Prostate gland (tissue), 2 donors: Measurements from ENCODE around the gene KCNQ1. TPM values are rescaled to one million over a fixed set of nuclear protein-coding genes. Genes with fewer than 3 reads are reported as not detected.
A peak's percentile ranks its signal among the peaks of the same experiment; 100 is the strongest.

Source experiments
- DNase-seq: peaks from one replicate; pipeline ENCODE4 v3.0.0-alpha.2; 2019; ENCODE audit warnings: low spot score
- H3K27ac ChIP-seq, 2 donors: fragments of 200-600 bp; sonication (generic); 2 replicates each; pipeline ENCODE4 v1.5.1; 2017 to 2019
- H3K27me3 ChIP-seq: fragments of 200-600 bp; sonication (generic); replicated peaks from 2 replicates; pipeline ENCODE4 v1.5.1; 2019; ENCODE audit not compliant: insufficient read depth
- H3K36me3 ChIP-seq, 2 donors: fragments of 200-600 bp; sonication (generic); 1 replicate in 1 of 2; 2 replicates in 1 of 2; pipeline versions ENCODE4 v1.5.1 to v1.8.1; 2017 to 2019
- H3K4me1 ChIP-seq: fragments of 200-600 bp; sonication (generic); replicated peaks from 2 replicates; pipeline ENCODE4 v1.5.1; 2019
- H3K4me3 ChIP-seq, 2 donors: fragments of 200-600 bp; sonication (generic); 2 replicates each; pipeline ENCODE4 v1.5.1; 2017 to 2019
- H3K9me3 ChIP-seq: fragments of 200-600 bp; sonication (generic); 2 replicates; pipeline ENCODE4 v1.5.1; 2017
- POLR2A ChIP-seq: fragments of 450-650 bp; IDR thresholded peaks from one replicate; pipeline ENCODE4 v1.6.1; 2016; ENCODE audit warnings: antibody characterized with exemption, mild to moderate bottlenecking
- POLR2AphosphoS5 ChIP-seq: sonication (generic); formaldehyde crosslinking; IDR thresholded peaks from one replicate; pipeline ENCODE4 v1.6.1; 2017; ENCODE audit warnings: antibody characterized with exemption
- WGBS: methylation state at CpG from one replicate; pipeline ENCODE4 v1.1.5; 2018; 5-methylcytosine and 5-hydroxymethylcytosine counted together
- intact Hi-C: fragments of 100-400 bp; cut with DNase I; formaldehyde crosslinking; loops from one replicate; pipeline ENCODE4 v1.14.2; 2022
- total RNA-seq, 2 donors: library from RNA; depleted of rRNA; stranded (reverse); fragments of >200 nt; gene quantifications; one replicate each; pipeline ENCODE4 v1.1.0, GENCODE V29; 2016
- TF ChIP-seq, protein P1 (sequence below), 4 experiments: fragments of 200-600 bp in 2 of 4; fragments of 450-650 bp in 2 of 4; sonication (generic) in 2 of 4; IDR thresholded peaks; 1 replicate in 3 of 4; 2 replicates in 1 of 4; pipeline ENCODE4 v1.5.1; 2016 to 2019; ENCODE audit warnings: antibody characterized with exemption in 4 of 4, mild to moderate bottlenecking in 2 of 4, moderate library complexity in 2 of 4

The KCNQ1 gene
- total RNA-seq, 2 donors from 2014 or later, result 10.0 to 33.8 TPM

DNA sequence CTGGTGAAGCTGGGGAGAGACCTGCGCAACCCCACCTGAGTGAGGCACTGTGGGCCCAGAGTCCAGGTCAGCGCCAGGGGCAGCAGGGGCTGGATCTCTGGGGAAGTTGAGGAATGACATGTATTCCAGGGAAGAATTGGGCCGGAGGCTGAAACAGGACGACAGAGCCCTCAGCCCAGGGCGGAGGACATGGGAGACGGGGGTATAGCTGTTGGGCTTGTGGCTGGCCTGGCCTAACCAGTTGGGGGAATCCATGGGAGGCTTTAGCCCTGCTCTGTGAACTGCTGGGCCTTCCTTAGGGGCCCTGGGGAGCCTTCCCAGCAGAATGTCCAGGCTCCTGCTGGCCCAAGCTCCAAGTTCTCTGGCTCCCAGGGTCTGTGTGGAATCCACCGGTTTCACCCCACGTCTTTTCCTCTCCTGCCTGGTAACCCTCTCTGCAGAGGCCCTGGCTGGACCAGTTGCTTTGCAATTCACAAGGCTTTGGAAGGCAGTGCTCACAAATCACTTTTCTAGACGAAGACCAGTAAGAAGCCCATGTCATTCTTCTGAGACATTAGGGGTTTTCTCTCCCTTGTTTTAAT, 305.4 kb downstream of the KCNQ1 start:
- TF ChIP-seq POLR2AphosphoS5 (no peak), POLR2A (no peak)
- TF ChIP-seq, protein P1, sequence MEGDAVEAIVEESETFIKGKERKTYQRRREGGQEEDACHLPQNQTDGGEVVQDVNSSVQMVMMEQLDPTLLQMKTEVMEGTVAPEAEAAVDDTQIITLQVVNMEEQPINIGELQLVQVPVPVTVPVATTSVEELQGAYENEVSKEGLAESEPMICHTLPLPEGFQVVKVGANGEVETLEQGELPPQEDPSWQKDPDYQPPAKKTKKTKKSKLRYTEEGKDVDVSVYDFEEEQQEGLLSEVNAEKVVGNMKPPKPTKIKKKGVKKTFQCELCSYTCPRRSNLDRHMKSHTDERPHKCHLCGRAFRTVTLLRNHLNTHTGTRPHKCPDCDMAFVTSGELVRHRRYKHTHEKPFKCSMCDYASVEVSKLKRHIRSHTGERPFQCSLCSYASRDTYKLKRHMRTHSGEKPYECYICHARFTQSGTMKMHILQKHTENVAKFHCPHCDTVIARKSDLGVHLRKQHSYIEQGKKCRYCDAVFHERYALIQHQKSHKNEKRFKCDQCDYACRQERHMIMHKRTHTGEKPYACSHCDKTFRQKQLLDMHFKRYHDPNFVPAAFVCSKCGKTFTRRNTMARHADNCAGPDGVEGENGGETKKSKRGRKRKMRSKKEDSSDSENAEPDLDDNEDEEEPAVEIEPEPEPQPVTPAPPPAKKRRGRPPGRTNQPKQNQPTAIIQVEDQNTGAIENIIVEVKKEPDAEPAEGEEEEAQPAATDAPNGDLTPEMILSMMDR (IDR thresholded peaks at IDR 0.05), result no peak

GRCh38 chr11:2750682-2751522, 306.1 kb downstream of the KCNQ1 start:
- TF ChIP-seq POLR2A (no peak), POLR2AphosphoS5 (no peak)
- TF ChIP-seq, protein P1 (IDR thresholded peaks at IDR 0.05), result no peak
- no peak overlapping the region for H3K27ac ChIP-seq
- intact Hi-C loops, result no loop called here
- no peaks in the 10 kb centered on the region for H3K4me1 ChIP-seq
- WGBS, result 65% methylated on average over 24 of the region's 24 CpGs
- H3K27me3 ChIP-seq, result no peaks in the 10 kb centered on the region
- H3K4me3 ChIP-seq, result no peak overlapping the region
- no peaks in the 10 kb centered on the region for H3K36me3 ChIP-seq
- no peaks in the 10 kb centered on the region for H3K9me3 ChIP-seq
- DNase-seq, result peak; percentile 29

More for the DNA sequence above, 305.4 kb downstream of the KCNQ1 start:
- DNase-seq, result no peak
- Histone ChIP-seq H3K4me3 (no peak overlapping the region), H3K36me3 (no peaks in the 10 kb centered on the region), H3K9me3 (no peaks in the 10 kb centered on the region), H3K27me3 (no peaks in the 10 kb centered on the region), H3K4me1 (no peaks in the 10 kb centered on the region), H3K27ac (no peak overlapping the region)
- intact Hi-C loops, result no loop called here
- WGBS, result 81% methylated on average over 9 of the region's 9 CpGs

DNA sequence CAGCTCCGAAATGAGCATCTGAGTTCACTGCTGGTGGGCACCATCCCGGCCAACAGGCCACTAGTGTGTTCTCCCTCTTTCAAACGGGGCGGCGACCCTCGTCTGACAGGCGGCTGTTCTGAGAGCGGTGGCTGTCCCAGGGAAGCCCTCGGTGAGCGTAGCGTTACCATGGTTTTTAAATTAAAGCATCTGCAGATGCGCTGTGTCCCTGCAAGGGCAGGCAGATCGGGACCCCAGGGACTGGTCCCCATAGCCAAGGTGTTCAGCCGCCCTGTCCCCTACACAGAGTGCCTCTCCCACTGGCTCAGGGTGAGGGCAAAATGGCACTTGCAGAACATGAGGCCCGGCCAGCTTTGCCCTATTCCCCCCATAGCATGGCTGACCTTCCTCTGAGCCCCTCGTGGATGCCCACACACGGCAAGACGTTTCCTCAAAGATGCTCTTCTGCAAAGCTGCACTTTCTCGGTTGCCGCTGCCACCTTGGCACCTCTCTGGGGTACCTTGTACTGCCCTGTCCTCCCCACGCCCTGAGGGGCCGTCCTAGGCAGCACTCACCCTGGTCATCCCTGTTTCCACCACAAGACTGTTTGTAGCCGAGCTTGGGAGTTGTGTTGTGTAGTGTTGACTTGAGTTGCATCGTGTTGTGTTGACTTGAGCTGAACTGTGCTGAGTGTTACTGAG, 306.9 kb downstream of the KCNQ1 start:
- Histone ChIP-seq H3K27ac (no peak overlapping the region), H3K9me3 (no peaks in the 10 kb centered on the region), H3K36me3 (no peaks in the 10 kb centered on the region), H3K4me3 (no peak overlapping the region), H3K4me1 (no peaks in the 10 kb centered on the region), H3K27me3 (no peaks in the 10 kb centered on the region)
- TF ChIP-seq POLR2AphosphoS5 (no peak), POLR2A (no peak)
- TF ChIP-seq, protein P1 (IDR thresholded peaks at IDR 0.05), result no peak
- intact Hi-C loops, result no loop called here
- 95% methylated on average over 24 of the region's 24 CpGs for WGBS
- DNase-seq, result no peak

DNA sequence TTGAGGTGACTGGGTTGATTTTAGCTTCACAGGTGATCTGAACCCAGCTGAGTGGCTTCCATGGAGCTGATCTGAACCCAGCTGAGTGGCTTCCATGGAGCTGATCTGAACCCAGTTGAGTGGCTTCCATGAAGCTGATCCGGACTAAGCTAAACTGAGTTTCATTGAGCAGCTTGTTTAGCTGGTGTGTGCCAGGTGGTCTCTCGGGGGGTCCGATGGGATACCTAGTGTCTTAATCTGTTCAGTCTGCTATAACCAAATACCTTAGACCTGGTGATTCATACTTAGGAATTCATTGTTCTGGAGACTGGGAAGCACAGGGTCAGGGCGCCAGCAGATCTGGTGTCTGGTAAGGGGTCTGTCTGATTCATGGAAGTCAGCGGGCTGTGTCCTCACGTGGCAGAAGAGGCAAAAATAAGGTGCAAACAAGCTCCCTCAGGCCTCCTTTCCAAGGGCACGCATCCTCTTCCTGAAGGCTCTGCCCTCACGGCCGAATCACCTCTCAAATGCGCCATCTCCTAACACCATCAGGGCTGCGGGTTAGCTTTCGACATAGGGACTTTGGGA, 307.5 kb downstream of the KCNQ1 start:
- intact Hi-C loops, result no loop called here
- Histone ChIP-seq H3K27me3 (no peaks in the 10 kb centered on the region), H3K27ac (no peak overlapping the region), H3K4me3 (no peak overlapping the region), H3K9me3 (no peaks in the 10 kb centered on the region), H3K4me1 (no peaks in the 10 kb centered on the region), H3K36me3 (no peaks in the 10 kb centered on the region)
- 93% methylated on average over 12 of the region's 12 CpGs for WGBS
- DNase-seq, result no peak
- TF ChIP-seq POLR2A (no peak), POLR2AphosphoS5 (no peak)
- TF ChIP-seq, protein P1 (IDR thresholded peaks at IDR 0.05), result no peak
